MM.1S (cell line): ENCODE results near the gene TEX264.

Experiments
- DNase-seq: peaks from one replicate; pipeline ENCODE4 v3.0.0-alpha.2; 2015
- H2AFZ ChIP-seq: fragments of 300-600 bp; sonication (generic); 2 replicates; pipeline ENCODE4 v1.6.0; 2016; ENCODE audit warnings: antibody characterized with exemption, low read length
- H3F3A ChIP-seq: fragments of 300-600 bp; sonication (generic); 2 replicates; pipeline ENCODE4 v1.6.1; 2016; ENCODE audit warnings: mild to moderate bottlenecking, antibody characterized with exemption, low read length, moderate library complexity, mixed read lengths; ENCODE audit not compliant: insufficient read depth
- H3K27ac ChIP-seq: fragments of 300-600 bp; sonication (generic); 2 replicates; pipeline ENCODE4 v1.5.1; 2016; ENCODE audit warnings: mild to moderate bottlenecking, low read length
- H3K27me3 ChIP-seq: fragments of 300-600 bp; sonication (generic); replicated peaks from 2 replicates; pipeline ENCODE4 v1.6.0; 2016; ENCODE audit warnings: low read length; ENCODE audit not compliant: insufficient read depth
- H3K36me3 ChIP-seq: fragments of 300-600 bp; sonication (generic); replicated peaks from 2 replicates; pipeline ENCODE4 v1.6.1; 2016; ENCODE audit warnings: mild to moderate bottlenecking, low read length, mixed read lengths; ENCODE audit not compliant: insufficient read depth
- H3K4me1 ChIP-seq: fragments of 300-600 bp; sonication (generic); 2 replicates; pipeline ENCODE4 v1.6.1; 2016; ENCODE audit warnings: low read length, mixed read lengths
- H3K4me2 ChIP-seq: fragments of 300-600 bp; sonication (generic); 2 replicates; pipeline ENCODE4 v1.6.0; 2016; ENCODE audit warnings: low read depth, low read length
- H3K4me3 ChIP-seq: fragments of 300-600 bp; sonication (generic); 2 replicates; pipeline ENCODE4 v1.5.1; 2016; ENCODE audit warnings: low read length, mixed read lengths
- H3K79me2 ChIP-seq: fragments of 300-600 bp; sonication (generic); 2 replicates; pipeline ENCODE4 v1.6.1; 2016; ENCODE audit warnings: mixed run types, low read length, mixed read lengths
- H3K9ac ChIP-seq: fragments of 300-600 bp; sonication (generic); 2 replicates; pipeline ENCODE4 v1.6.1; 2016; ENCODE audit warnings: low read length, mixed read lengths
- H3K9me2 ChIP-seq: fragments of 300-600 bp; sonication (generic); replicated peaks from 2 replicates; pipeline ENCODE4 v1.6.1; 2016; ENCODE audit warnings: mild to moderate bottlenecking, low read length, mixed read lengths; ENCODE audit not compliant: insufficient read depth
- H3K9me3 ChIP-seq: fragments of 300-600 bp; sonication (generic); replicated peaks from 2 replicates; pipeline ENCODE4 v1.6.1; 2016; ENCODE audit warnings: mild to moderate bottlenecking, low read length, mixed read lengths; ENCODE audit not compliant: insufficient read depth
- H4K20me1 ChIP-seq: fragments of 300-600 bp; sonication (generic); 2 replicates; pipeline ENCODE4 v1.6.1; 2016; ENCODE audit warnings: mild to moderate bottlenecking, low read length, moderate library complexity, mixed read lengths; ENCODE audit not compliant: insufficient read depth
- EZH2 ChIP-seq: fragments of 300-600 bp; sonication (generic); optimal IDR thresholded peaks from 2 replicates; pipeline ENCODE3; 2017; ENCODE audit warnings: low read depth, mild to moderate bottlenecking, antibody characterized with exemption, low read length, mixed read lengths
- EZH2phosphoT487 ChIP-seq: fragments of 300-600 bp; sonication (generic); IDR thresholded peaks from 2 replicates; pipeline ENCODE4 v1.6.1; 2018; ENCODE audit warnings: antibody characterized with exemption, low read length
- TF ChIP-seq, protein P1 (sequence below): fragments of 300-600 bp; sonication (generic); IDR thresholded peaks from 2 replicates; pipeline ENCODE4 v1.5.1; 2016; ENCODE audit warnings: antibody characterized with exemption, low read length, mixed read lengths

Gene TEX264

DNA sequence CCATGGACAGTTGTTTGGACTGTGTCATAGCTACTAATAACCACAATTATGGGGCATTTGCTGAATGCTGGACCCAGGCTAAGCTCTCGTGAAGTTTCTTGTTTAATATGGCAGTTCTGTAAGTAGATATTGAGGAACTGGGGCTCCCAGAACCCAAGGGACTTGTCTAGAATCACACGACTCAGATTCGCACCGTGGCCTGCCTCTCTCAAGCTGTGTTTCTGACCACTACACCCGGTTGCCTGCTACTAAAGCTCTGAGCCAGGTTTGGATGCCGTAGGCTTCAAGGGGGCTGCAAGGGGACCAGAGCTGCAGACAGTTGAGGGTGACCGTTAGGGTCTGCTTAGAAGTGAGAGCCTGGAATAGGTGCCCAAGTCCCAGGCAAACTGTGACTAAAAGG, 11.5 kb downstream of the TEX264 start:
- H3K4me2 ChIP-seq: no peak overlapping the region
- no peaks in the 10 kb centered on the region for H3K9me2 ChIP-seq
- H3K4me3 ChIP-seq: no peak overlapping the region
- peaks cover 13% of the 10 kb centered on the region for H3F3A ChIP-seq
- H4K20me1 ChIP-seq: no peaks in the 10 kb centered on the region
- H3K9ac ChIP-seq: no peak overlapping the region
- no peaks in the 10 kb centered on the region for H3K27me3 ChIP-seq
- no peak for DNase-seq
- H3K4me1 ChIP-seq: peaks cover 38% of the 10 kb centered on the region
- H3K27ac ChIP-seq: no peak overlapping the region
- H3K79me2 ChIP-seq: peaks cover 21% of the 10 kb centered on the region
- H2AFZ ChIP-seq: no peak overlapping the region
- TF ChIP-seq, protein P1, sequence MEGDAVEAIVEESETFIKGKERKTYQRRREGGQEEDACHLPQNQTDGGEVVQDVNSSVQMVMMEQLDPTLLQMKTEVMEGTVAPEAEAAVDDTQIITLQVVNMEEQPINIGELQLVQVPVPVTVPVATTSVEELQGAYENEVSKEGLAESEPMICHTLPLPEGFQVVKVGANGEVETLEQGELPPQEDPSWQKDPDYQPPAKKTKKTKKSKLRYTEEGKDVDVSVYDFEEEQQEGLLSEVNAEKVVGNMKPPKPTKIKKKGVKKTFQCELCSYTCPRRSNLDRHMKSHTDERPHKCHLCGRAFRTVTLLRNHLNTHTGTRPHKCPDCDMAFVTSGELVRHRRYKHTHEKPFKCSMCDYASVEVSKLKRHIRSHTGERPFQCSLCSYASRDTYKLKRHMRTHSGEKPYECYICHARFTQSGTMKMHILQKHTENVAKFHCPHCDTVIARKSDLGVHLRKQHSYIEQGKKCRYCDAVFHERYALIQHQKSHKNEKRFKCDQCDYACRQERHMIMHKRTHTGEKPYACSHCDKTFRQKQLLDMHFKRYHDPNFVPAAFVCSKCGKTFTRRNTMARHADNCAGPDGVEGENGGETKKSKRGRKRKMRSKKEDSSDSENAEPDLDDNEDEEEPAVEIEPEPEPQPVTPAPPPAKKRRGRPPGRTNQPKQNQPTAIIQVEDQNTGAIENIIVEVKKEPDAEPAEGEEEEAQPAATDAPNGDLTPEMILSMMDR: no peak
- TF ChIP-seq EZH2phosphoT487 (no peak), EZH2 (no peak)
- 0 out of 2 replicates have a peak, but pooled peaks cover 2% of the 10 kb centered on the region for H3K36me3 ChIP-seq
- H3K9me3 ChIP-seq: no peaks in the 10 kb centered on the region

DNA sequence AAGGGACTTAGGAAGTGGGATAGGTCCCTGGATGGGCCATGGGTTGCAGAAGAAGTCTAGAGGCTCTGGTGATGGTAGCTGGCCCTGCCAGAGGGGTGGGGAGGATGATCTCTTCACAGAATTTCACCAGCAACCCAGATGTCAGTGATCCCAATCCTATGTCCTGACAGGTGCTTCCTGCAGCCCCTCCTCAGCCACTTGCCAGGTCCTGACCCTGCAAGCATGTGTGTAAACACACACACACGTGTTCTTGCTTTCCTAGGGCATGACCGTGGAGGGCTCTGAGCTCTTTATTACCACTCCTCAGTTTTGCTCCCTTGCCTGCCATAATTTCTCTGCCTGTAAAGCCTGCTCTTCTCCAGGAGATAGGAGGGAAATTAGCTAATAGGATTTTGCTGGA, 12.5 kb downstream of the TEX264 start:
- Histone ChIP-seq H3K79me2 (peaks cover 27% of the 10 kb centered on the region), H4K20me1 (no peaks in the 10 kb centered on the region), H3K27me3 (no peaks in the 10 kb centered on the region), H3K9ac (no peak overlapping the region), H3K9me3 (no peaks in the 10 kb centered on the region), H2AFZ (no peak overlapping the region), H3K9me2 (no peaks in the 10 kb centered on the region), H3K27ac (no peak overlapping the region), H3F3A (peaks cover 13% of the 10 kb centered on the region), H3K4me3 (no peak overlapping the region), H3K36me3 (0 out of 2 replicates have a peak, but pooled peaks cover 2% of the 10 kb centered on the region), H3K4me1 (peaks cover 38% of the 10 kb centered on the region), H3K4me2 (no peak overlapping the region)
- DNase-seq: no peak
- TF ChIP-seq, protein P1: no peak
- TF ChIP-seq EZH2: no peak
- no peak for TF ChIP-seq EZH2phosphoT487

DNA sequence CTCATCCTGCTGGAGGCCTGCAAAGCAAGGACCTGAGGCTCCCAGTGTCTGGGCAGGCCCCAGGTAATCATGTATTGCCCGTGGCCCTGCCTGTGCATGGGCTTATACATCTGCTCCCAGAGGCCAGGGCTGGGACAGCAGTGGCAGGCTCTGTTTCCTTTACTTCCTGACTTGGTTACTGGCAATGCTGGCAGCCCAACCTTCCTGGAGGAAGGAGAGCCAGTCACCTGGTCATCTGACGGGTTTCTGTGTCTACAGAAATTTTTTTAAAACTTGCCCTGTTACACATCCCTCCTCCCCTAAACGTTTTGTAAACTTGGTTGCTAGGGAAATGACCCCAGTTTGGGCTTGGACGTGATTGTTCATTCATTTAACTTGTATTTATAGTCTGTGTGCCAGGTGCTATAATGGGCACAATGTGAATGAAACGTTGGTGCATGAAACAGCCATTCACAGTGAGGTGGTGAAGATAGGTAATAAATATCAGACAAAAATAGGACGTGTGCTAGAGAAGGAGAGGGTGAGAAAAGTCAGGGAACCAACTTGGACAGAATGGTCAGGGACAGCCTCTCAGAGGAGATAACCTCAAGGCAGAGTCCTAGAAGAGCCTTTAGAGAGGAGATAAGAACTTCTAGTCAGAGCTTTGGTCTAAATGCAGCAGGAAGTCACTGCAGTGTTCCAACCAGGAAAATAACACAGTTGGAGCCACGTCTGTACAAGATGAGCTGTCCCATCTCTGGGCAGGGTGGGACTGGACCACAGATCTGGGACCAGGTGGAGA, 14.1 kb downstream of the TEX264 start:
- no peaks in the 10 kb centered on the region for H3K9me3 ChIP-seq
- H2AFZ ChIP-seq: no peak overlapping the region
- H3F3A ChIP-seq: peaks cover 13% of the 10 kb centered on the region
- no peaks in the 10 kb centered on the region for H4K20me1 ChIP-seq
- H3K4me3 ChIP-seq: no peak overlapping the region
- DNase-seq: no peak
- H3K4me1 ChIP-seq: peaks cover 38% of the 10 kb centered on the region
- TF ChIP-seq, protein P1: no peak
- TF ChIP-seq EZH2: no peak
- TF ChIP-seq EZH2phosphoT487: no peak
- H3K27ac ChIP-seq: no peak overlapping the region
- H3K4me2 ChIP-seq: no peak overlapping the region
- peaks cover 27% of the 10 kb centered on the region for H3K79me2 ChIP-seq
- H3K27me3 ChIP-seq: no peaks in the 10 kb centered on the region
- H3K9ac ChIP-seq: no peak overlapping the region
- H3K9me2 ChIP-seq: no peaks in the 10 kb centered on the region
- H3K36me3 ChIP-seq: 0 out of 2 replicates have a peak, but pooled peaks cover 2% of the 10 kb centered on the region
